ENCODE results near the gene KLB.
"Not testable (repeated sequence)": the region's sequence is repeated elsewhere in the genome, so short reads cannot be mapped to it uniquely, and the experiment has no call there.

The KLB gene

GRCh38 chr4:39427520-39428114 is 20.9 kb downstream of the KLB start:
- DNase-seq: no peak

- no peak for DNase-seq
Observed at GRCh38 chr4:39429476-39430334, 23.0 kb downstream of the KLB start.

GRCh38 chr4:39433878-39434492 is 27.3 kb downstream of the KLB start:
- no peak for DNase-seq

- DNase-seq: no peak
Observed at GRCh38 chr4:39435659-39436563, 29.2 kb downstream of the KLB start.

GRCh38 chr4:39441593-39441992 is 34.9 kb downstream of the KLB start:
- no peak for DNase-seq

- DNase-seq: no peak
Observed at GRCh38 chr4:39442998-39443397, 36.3 kb downstream of the KLB start.

GRCh38 chr4:39446483-39446841 is 39.7 kb downstream of the KLB start:
- DNase-seq: no peak

- DNase-seq: peak; percentile 41
Observed at GRCh38 chr4:39446842-39447573, 40.3 kb downstream of the KLB start.

- no peak for DNase-seq
Observed at GRCh38 chr4:39450618-39451017, 43.9 kb downstream of the KLB start.

- DNase-seq: no peak
Observed at GRCh38 chr4:39451423-39452023, 44.8 kb downstream of the KLB start.

GRCh38 chr4:39452153-39452859 is 45.6 kb downstream of the KLB start:
- no peak for DNase-seq

- no peak for DNase-seq
Observed at GRCh38 chr4:39452860-39453587, 46.3 kb downstream of the KLB start.

- DNase-seq: no peak
Observed at GRCh38 chr4:39453738-39454137, 47.0 kb downstream of the KLB start.

GRCh38 chr4:39455486-39455885 is 48.8 kb downstream of the KLB start:
- no peak for DNase-seq

- no peak for DNase-seq
Observed at GRCh38 chr4:39456946-39457763, 50.4 kb downstream of the KLB start.

GRCh38 chr4:39458161-39458504 is 51.4 kb downstream of the KLB start:
- DNase-seq: not testable (repeated sequence)

GRCh38 chr4:39458505-39459300 is 52.0 kb downstream of the KLB start, which contains the start of the genes LIAS and RPL9:
Gene LIAS (plus strand): TSS chr4:39459056. CDS start chr4:39459118, 62 bp downstream.
Gene RPL9 (minus strand): TSS chr4:39458922. CDS start chr4:39458439, 483 bp downstream.
- peak; percentile 95 for DNase-seq

- DNase-seq: no peak
Observed at GRCh38 chr4:39464886-39465501, 58.3 kb downstream of the KLB start.

Measured in stimulated activated CD4-positive, alpha-beta T cell treated with anti-CD3 and anti-CD28 coated beads, Interleukin-1b, Interleukin-23, amount 100 ng/mL, for 48 hours (primary cell).